Endothelial cell of umbilical vein (primary cell): ENCODE results near the gene ALDH3A2. TPM values are rescaled to one million over a fixed set of nuclear protein-coding genes. Genes with fewer than 3 reads are reported as not detected.

ENCODE experiments used
- BruUV-seq: library from RNA; stranded (reverse); fragments of 400-500 nt; replicated peaks from 2 replicates; lab custom pipeline; 2021; lab: Mats Ljungman, UMichigan
- CTCF ChIA-PET: fragments of 300-600, 350-600 bp; sonication (Branson Sonifier 250); formaldehyde crosslinking; loops from one replicate; lab custom pipeline; 2021; ENCODE audit warnings: antibody characterized with exemption, inconsistent platforms; lab: Charles Lee
- POLR2A ChIA-PET: fragments of 300-600, 350-600 bp; sonication (Branson Sonifier 250); formaldehyde crosslinking; loops from one replicate; lab custom pipeline; 2021; ENCODE audit warnings: antibody characterized with exemption, inconsistent platforms; lab: Charles Lee
- DNase-seq: peaks from one replicate; pipeline ENCODE4 v3.0.0-alpha.2; 2011; ENCODE audit warnings: low read depth, low spot score
- FAIRE-seq: peaks from 2 replicates; lab custom pipeline; 2011; peaks lifted over from hg19 to GRCh38; lab: Jason Lieb, UNC
- H2AFZ ChIP-seq: 2 replicates; pipeline ENCODE4 v1.6.0; 2012; ENCODE audit warnings: low read depth, low read length, control low read depth, inconsistent platforms
- H3K27ac ChIP-seq: 2 replicates; pipeline ENCODE4 v1.5.1; 2011; ENCODE audit warnings: low read depth, mild to moderate bottlenecking, control low read depth, low read length, moderate library complexity; ENCODE audit not compliant: insufficient read depth
- H3K27me3 ChIP-seq, 2 experiments: 2 replicates each; pipeline versions ENCODE4 v1.6.0 to v1.6.1; 2011; ENCODE audit warnings: low read length in 2 of 2, mixed read lengths in 1 of 2; ENCODE audit not compliant: control insufficient read depth in 2 of 2, insufficient read depth in 2 of 2
- H3K36me3 ChIP-seq, 2 experiments: 2 replicates in 1 of 2; 3 replicates in 1 of 2; pipeline ENCODE4 v1.5.1; 2011; ENCODE audit warnings: low read length in 2 of 2, mild to moderate bottlenecking in 1 of 2, moderate library complexity in 1 of 2; ENCODE audit not compliant: control insufficient read depth in 2 of 2, insufficient read depth in 2 of 2; ENCODE audit errors: extremely low read depth in 1 of 2
- H3K4me1 ChIP-seq: 3 replicates; pipeline ENCODE4 v1.5.1; 2011; ENCODE audit warnings: mild to moderate bottlenecking, low read length; ENCODE audit not compliant: control insufficient read depth, insufficient read depth; ENCODE audit errors: extremely low read depth
- H3K4me2 ChIP-seq: 2 replicates; pipeline ENCODE4 v1.6.1; 2011; ENCODE audit warnings: low read length, control low read depth, mixed read lengths; ENCODE audit not compliant: insufficient read depth
- H3K4me3 ChIP-seq, 3 experiments: fragments of 200-600 bp in 1 of 3; sonication (generic), shearing (Covaris generic) in 1 of 3; replicated peaks in 1 of 3; 2 replicates each; pipeline ENCODE4 v1.5.1; 2011 to 2016; ENCODE audit warnings: control low read depth in 3 of 3, low read length in 3 of 3, mild to moderate bottlenecking in 2 of 3, inconsistent platforms in 1 of 3, low read depth in 1 of 3, moderate library complexity in 1 of 3; ENCODE audit not compliant: insufficient read depth in 1 of 3
- H3K79me2 ChIP-seq: 2 replicates; pipeline ENCODE4 v1.6.0; 2012; ENCODE audit warnings: low read length, inconsistent platforms; ENCODE audit not compliant: control insufficient read depth, insufficient read depth
- H3K9ac ChIP-seq: replicated peaks from 2 replicates; pipeline ENCODE3; 2011; ENCODE audit warnings: low read length, control low read depth; ENCODE audit not compliant: insufficient read depth; ENCODE audit errors: extremely low read depth
- H3K9me1 ChIP-seq: replicated peaks from 3 replicates; pipeline ENCODE4 v1.6.0; 2011; ENCODE audit warnings: mild to moderate bottlenecking, low read length; ENCODE audit not compliant: control insufficient read depth, insufficient read depth; ENCODE audit errors: extremely low read depth
- H3K9me3 ChIP-seq: replicated peaks from 2 replicates; pipeline ENCODE4 v1.5.1; 2012; ENCODE audit warnings: low read length, inconsistent platforms; ENCODE audit not compliant: control insufficient read depth, insufficient read depth
- H4K20me1 ChIP-seq: replicated peaks from 2 replicates; pipeline ENCODE3; 2011; ENCODE audit warnings: mild to moderate bottlenecking, low read length; ENCODE audit not compliant: control insufficient read depth, insufficient read depth; ENCODE audit errors: extremely low read depth
- CTCF ChIP-seq, 2 donors: IDR thresholded peaks; 1 replicate in 1 of 2; 2 replicates in 1 of 2; pipeline ENCODE4 v1.5.1; 2011; ENCODE audit warnings: low read length in 2 of 2, mild to moderate bottlenecking in 2 of 2, moderate library complexity in 2 of 2, control low read depth in 1 of 2, inconsistent platforms in 1 of 2, low read depth in 1 of 2; ENCODE audit not compliant: insufficient read depth in 1 of 2; ENCODE audit errors: extremely low read depth in 1 of 2
- JUN ChIP-seq: IDR thresholded peaks from 2 replicates; pipeline ENCODE4 v1.6.1; 2011; ENCODE audit warnings: borderline replicate concordance, low read depth; ENCODE audit not compliant: insufficient read length, insufficient read depth
- dilution Hi-C: fragments of 300-500 bp; cut with MboI; formaldehyde crosslinking; loops from one replicate; pipeline ENCODE4 v1.15.0; 2019; ENCODE audit warnings: low sequenced_read_pairs; ENCODE audit not compliant: extremely low pct_ligation_motif_present
- intact Hi-C: fragments of 100-400 bp; cut with micrococcal nuclease; formaldehyde crosslinking; loops from one replicate; pipeline ENCODE4 v1.10.0; 2022
- polyA plus RNA-seq, 4 experiments: library from polyadenylated mRNA; depleted of rRNA in 3 of 4; stranded (reverse) in 3 of 4; unstranded in 1 of 4; fragments of >200 nt; gene quantifications; 2 replicates each; pipeline versions ENCODE4 v1.2.1 to v1.2.3, GENCODE V29; 2011 to 2012; ENCODE audit warnings: missing spikeins in 1 of 4
- total RNA-seq: library from RNA; stranded (reverse); gene quantifications from 2 replicates; pipeline ENCODE4 v1.2.3, GENCODE V29; 2021

ALDH3A2 gene
- total and polyA plus RNA-seq, 2 donors (not counting 3 experiments of a cell fraction or from before 2014, with no cell fraction given): 16.7 to 36.5 TPM

- dilution Hi-C loops: no loop called here
- FAIRE-seq: no peak
Observed at GRCh38 chr17:19718613-19719354, 70.2 kb downstream of the ALDH3A2 start.

More at GRCh38 chr17:19718613-19719354, 70.2 kb downstream of the ALDH3A2 start:
- Histone ChIP-seq H3K4me2 (no peak overlapping the region), H3K79me2 (no peaks in the 10 kb centered on the region), H3K4me3 (no peak overlapping the region), H3K9me3 (no peaks in the 10 kb centered on the region), H3K27me3 (no peaks in the 10 kb centered on the region), H2AFZ (no peak overlapping the region), H4K20me1 (no peaks in the 10 kb centered on the region), H3K36me3 (no peaks in the 10 kb centered on the region), H3K27ac (no peak overlapping the region), H3K9ac (no peak overlapping the region), H3K4me1 (no peaks in the 10 kb centered on the region), H3K9me1 (no peaks in the 10 kb centered on the region)
- intact Hi-C loops: no loop called here
- no peak for DNase-seq
- ChIA-PET CTCF (interaction anchor here (1.0 to 1.5 kb wide), 2 partner anchors 9 to 208 kb away, joined by 3 to 5 read pairs; no protein-coding TSS in a partner anchor), POLR2A (no interaction called here)
- no TSS peak for BruUV-seq
- peak in 1 of 2 donors; percentile 4 for TF ChIP-seq CTCF (IDR thresholded peaks at IDR 0.05; ENCODE audit: extremely low read depth in 1 of 2, insufficient read depth in 1 of 2, low read depth in 1 of 2, low read length in 2 of 2)
- TF ChIP-seq JUN: no peak
